Forelimb muscle (tissue), 1 donor: ENCODE results near the gene SIK3. TPM values are rescaled to one million over a fixed set of nuclear protein-coding genes. Genes with fewer than 3 reads are reported as not detected.

ENCODE experiments used
- DNase-seq: peaks from one replicate; pipeline ENCODE4 v3.0.0-alpha.2; 2013; ENCODE audit warnings: low read depth
- polyA plus RNA-seq: library from polyadenylated mRNA; unstranded; fragments of 120-200 nt; gene quantifications from one replicate; pipeline ENCODE4 v1.2.1, GENCODE V29; 2013; ENCODE audit not compliant: insufficient read length

Gene SIK3
- polyA plus RNA-seq, 1 donor: 36.5 TPM

- DNase-seq: no peak
These were observed 300.4 kb downstream of the SIK3 start for GRCh38 chr11:116797816-116798215.

GRCh38 chr11:116796548-116796947 lies 301.7 kb downstream of the SIK3 start:
- DNase-seq: no peak

- no peak for DNase-seq
These were observed 303.4 kb downstream of the SIK3 start for GRCh38 chr11:116794851-116795250.

GRCh38 chr11:116793772-116794097 lies 304.5 kb downstream of the SIK3 start:
- DNase-seq: no peak

Other genes starting within 250 kb of the SIK3 start
- gene PAFAH1B2, start 45.9 kb upstream of the SIK3 start, polyA plus RNA-seq: 46.8 TPM
- 37.0 TPM for gene SIDT2, start 80.3 kb upstream of the SIK3 start, polyA plus RNA-seq
- 75.4 TPM for gene TAGLN, start 100.9 kb upstream of the SIK3 start, polyA plus RNA-seq
- 25.4 TPM for gene PCSK7, start 133.6 kb upstream of the SIK3 start, polyA plus RNA-seq
- gene RNF214, start 134.2 kb upstream of the SIK3 start, polyA plus RNA-seq: 17.8 TPM
- gene BACE1-AS, start 192.9 kb upstream of the SIK3 start, polyA plus RNA-seq: 11.9 TPM
- 35.4 TPM for gene BACE1, start 217.8 kb upstream of the SIK3 start, polyA plus RNA-seq
- gene CEP164, start 229.4 kb upstream of the SIK3 start, polyA plus RNA-seq: 13.7 TPM